A549 (cell line): ENCODE results near the gene ZGPAT.

Experiments
- CTCF ChIP-seq: fragments of >200 bp; sonication (Bioruptor Twin); formaldehyde crosslinking; IDR thresholded peaks from 3 replicates; pipeline ENCODE4 v1.5.1; 2016
- JUN ChIP-seq, 2 experiments: fragments of >200 bp; sonication (Bioruptor Twin); formaldehyde crosslinking; IDR thresholded peaks; 2 replicates in 1 of 2; 3 replicates in 1 of 2; pipeline ENCODE4 v1.6.1; 2016 to 2017
- REST ChIP-seq: fragments of 200-600 bp; sonication (generic); IDR thresholded peaks from 2 replicates; pipeline ENCODE4 v1.6.1; 2016; ENCODE audit warnings: antibody characterized with exemption, mild to moderate bottlenecking, moderate library complexity
- USF2 ChIP-seq: fragments of 450-650 bp; IDR thresholded peaks from 2 replicates; pipeline ENCODE4 v1.6.1; 2014; ENCODE audit warnings: antibody characterized with exemption

- TF ChIP-seq USF2: no peak
- no peak for TF ChIP-seq CTCF
- no peak for TF ChIP-seq JUN (IDR thresholded peaks at IDR 0.05)
- no peak for TF ChIP-seq REST
Observed at GRCh38 chr20:63737945-63738686, 30.3 kb downstream of the ZGPAT start.
